Stimulated activated CD4-positive, alpha-beta T cell treated with anti-CD3 and anti-CD28 coated beads, Interleukin-1b, Interleukin-23, amount 100 ng/mL, for 48 hours (primary cell): Measurements from ENCODE around the gene SPI1.

ENCODE experiments used
- DNase-seq: peaks from one replicate; pipeline ENCODE4 v3.0.0-alpha.2; 2020

The SPI1 gene

GRCh38 chr11:47406896-47407745, 28.8 kb upstream of the SPI1 start:
- no peak for DNase-seq

GRCh38 chr11:47403571-47403970, 25.2 kb upstream of the SPI1 start:
- no peak for DNase-seq

GRCh38 chr11:47403135-47403534, 24.8 kb upstream of the SPI1 start:
- DNase-seq = no peak

- DNase-seq = no peak
These were observed 22.5 kb upstream of the SPI1 start for GRCh38 chr11:47400768-47401279.

GRCh38 chr11:47399860-47400767, 21.8 kb upstream of the SPI1 start:
- DNase-seq = no peak

GRCh38 chr11:47398551-47398950, 20.2 kb upstream of the SPI1 start:
- no peak for DNase-seq

GRCh38 chr11:47398011-47398410, 19.7 kb upstream of the SPI1 start:
- no peak for DNase-seq

GRCh38 chr11:47396049-47396320, 17.6 kb upstream of the SPI1 start:
- DNase-seq = no peak

GRCh38 chr11:47395223-47396048, 17.1 kb upstream of the SPI1 start:
- DNase-seq = no peak

GRCh38 chr11:47394322-47395222, 16.2 kb upstream of the SPI1 start:
- DNase-seq = peak; percentile 62

- DNase-seq = no peak
These were observed 15.6 kb upstream of the SPI1 start for GRCh38 chr11:47394050-47394321.

- DNase-seq = no peak
These were observed 15.1 kb upstream of the SPI1 start for GRCh38 chr11:47393163-47394049.

GRCh38 chr11:47392546-47393162, 14.3 kb upstream of the SPI1 start:
- no peak for DNase-seq

GRCh38 chr11:47391711-47392432, 13.5 kb upstream of the SPI1 start:
- DNase-seq = no peak

GRCh38 chr11:47391077-47391583, 12.8 kb upstream of the SPI1 start:
- no peak for DNase-seq

- DNase-seq = no peak
These were observed 12.0 kb upstream of the SPI1 start for GRCh38 chr11:47390422-47390760.

GRCh38 chr11:47389577-47390421, 11.5 kb upstream of the SPI1 start:
- no peak for DNase-seq

GRCh38 chr11:47388697-47389576, 10.6 kb upstream of the SPI1 start:
- no peak for DNase-seq
